Prostate gland (tissue), 2 donors: ENCODE measurements around the gene TUBD1.

ENCODE experiments used
- POLR2A ChIP-seq: fragments of 450-650 bp; IDR thresholded peaks from one replicate; pipeline ENCODE4 v1.6.1; 2016; ENCODE audit warnings: antibody characterized with exemption, mild to moderate bottlenecking
- TF ChIP-seq, protein P1 (sequence below), 4 experiments: fragments of 200-600 bp in 2 of 4; fragments of 450-650 bp in 2 of 4; sonication (generic) in 2 of 4; IDR thresholded peaks; 1 replicate in 3 of 4; 2 replicates in 1 of 4; pipeline ENCODE4 v1.5.1; 2016 to 2019; ENCODE audit warnings: antibody characterized with exemption in 4 of 4, mild to moderate bottlenecking in 2 of 4, moderate library complexity in 2 of 4

DNA sequence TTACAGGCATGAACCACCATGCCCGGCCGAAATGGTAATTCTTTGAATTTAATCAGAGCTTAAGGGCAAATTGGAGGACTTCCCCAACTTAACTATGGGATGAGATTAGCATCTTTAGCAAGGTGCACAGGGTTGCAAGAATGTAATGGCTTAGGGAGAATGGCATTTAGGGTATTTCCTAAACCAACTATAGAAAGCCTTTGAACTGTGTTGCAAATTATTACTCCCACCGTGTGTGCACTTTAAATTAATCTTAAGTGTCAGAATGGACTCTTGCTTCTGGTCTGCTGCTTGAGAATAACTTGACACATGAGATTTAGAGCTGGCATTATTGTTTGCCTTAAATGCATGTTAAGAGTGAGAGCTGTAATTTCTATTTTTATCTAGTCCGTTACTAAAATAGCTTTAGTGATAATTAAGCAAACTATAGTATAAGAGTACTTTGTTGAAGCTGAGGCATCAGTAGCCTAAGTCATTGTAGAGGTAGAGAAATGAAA, 59.8 kb downstream of the TUBD1 start:
- TF ChIP-seq, protein P1, sequence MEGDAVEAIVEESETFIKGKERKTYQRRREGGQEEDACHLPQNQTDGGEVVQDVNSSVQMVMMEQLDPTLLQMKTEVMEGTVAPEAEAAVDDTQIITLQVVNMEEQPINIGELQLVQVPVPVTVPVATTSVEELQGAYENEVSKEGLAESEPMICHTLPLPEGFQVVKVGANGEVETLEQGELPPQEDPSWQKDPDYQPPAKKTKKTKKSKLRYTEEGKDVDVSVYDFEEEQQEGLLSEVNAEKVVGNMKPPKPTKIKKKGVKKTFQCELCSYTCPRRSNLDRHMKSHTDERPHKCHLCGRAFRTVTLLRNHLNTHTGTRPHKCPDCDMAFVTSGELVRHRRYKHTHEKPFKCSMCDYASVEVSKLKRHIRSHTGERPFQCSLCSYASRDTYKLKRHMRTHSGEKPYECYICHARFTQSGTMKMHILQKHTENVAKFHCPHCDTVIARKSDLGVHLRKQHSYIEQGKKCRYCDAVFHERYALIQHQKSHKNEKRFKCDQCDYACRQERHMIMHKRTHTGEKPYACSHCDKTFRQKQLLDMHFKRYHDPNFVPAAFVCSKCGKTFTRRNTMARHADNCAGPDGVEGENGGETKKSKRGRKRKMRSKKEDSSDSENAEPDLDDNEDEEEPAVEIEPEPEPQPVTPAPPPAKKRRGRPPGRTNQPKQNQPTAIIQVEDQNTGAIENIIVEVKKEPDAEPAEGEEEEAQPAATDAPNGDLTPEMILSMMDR (IDR thresholded peaks at IDR 0.05), result no peak
- TF ChIP-seq POLR2A, result no peak
